ENCODE results near the gene ARHGEF39. TPM values are rescaled to one million over a fixed set of nuclear protein-coding genes. Genes with fewer than 3 reads are reported as not detected.
A peak's percentile ranks its signal among the peaks of the same experiment; 100 is the strongest.
"Not testable (repeated sequence)": the region's sequence is repeated elsewhere in the genome, so short reads cannot be mapped to it uniquely, and the experiment has no call there.

ARHGEF39 gene
- total RNA-seq, 1 experiment from 2014 or later: 8.9 TPM

DNA sequence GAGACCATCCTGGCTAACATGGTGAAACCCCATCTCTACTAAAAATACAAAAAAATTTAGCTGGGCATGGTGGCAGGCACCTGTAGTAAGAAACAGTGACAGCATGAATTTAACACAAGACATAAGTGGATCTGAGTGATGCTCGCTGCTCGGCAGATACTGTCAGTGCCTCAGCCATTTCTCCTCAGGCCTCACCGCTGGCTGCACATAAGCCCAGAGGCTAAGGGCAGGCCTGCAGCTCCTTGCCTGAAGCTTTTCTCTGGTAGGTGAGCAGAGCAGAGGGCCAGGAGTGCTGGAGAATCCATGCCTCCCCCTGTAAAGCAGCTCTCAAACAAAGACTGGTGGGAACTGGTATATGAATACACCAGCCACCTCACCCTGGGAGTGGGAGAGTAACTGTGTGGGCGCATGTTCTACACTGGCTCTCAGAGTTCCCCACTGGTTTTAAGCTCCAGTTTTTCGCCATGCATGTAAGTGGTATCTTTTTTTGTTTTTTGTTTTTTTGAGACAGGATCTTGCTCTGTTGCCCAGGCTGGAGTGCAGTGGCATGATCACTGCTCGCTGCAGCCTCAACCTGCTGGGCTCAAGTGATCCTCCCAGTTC lies 36.5 kb downstream of the ARHGEF39 start:
- DNase-seq (ENCODE audit: low read depth): no peak

GRCh38 chr9:35627575-35627974 lies 37.4 kb downstream of the ARHGEF39 start:
- DNase-seq (ENCODE audit: low read depth): no peak

- no peak for DNase-seq (ENCODE audit: low read depth)
Measured at GRCh38 chr9:35619800-35620158, 45.2 kb downstream of the ARHGEF39 start.

DNA sequence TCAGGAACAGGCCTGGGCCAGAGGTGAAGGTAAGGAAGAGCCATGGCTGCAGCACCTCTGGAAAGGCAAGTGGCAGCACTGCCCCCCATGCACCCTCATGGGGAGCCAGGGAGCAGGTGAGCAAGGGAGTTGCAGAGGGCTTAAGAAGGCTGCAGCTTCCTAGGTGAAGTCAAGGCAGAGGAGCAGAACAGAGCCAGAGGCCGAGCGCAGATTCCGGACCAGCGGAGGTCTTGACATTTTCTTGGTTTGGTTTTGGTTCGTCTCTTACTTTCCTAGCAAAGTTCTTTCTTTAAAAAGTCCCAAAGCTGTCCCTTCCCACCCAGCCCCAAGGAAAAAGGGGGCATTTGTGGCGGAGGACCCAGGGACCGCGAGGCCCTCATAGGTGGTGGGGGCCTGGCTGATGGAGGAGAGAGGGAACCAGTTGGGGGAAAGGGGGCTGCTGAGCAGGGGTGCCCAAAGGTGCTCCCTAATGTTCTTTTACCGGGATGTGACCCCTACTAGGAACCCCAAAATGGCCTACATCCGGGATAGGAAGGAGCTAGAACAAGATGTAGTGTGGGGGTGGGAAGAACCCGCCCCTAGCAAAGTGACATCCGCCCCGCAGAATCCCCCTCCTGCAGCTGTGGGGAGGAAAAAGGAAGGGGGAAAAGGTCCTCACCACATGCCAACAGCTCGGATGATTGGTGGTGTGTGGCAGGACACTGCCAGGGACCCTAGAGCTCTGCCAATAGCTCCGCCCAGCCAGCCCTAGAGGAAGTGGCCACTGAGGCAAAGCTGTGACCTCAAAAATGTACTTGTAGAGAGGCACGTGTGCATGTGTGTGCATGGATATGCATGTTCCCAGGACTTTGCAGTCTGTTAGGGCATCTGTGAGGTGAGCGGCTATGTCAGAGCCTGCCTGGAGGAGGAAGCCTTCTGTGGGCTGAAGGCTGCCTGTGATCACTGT lies 45.9 kb downstream of the ARHGEF39 start:
- peak; percentile 15 for DNase-seq (ENCODE audit: low read depth)

DNA sequence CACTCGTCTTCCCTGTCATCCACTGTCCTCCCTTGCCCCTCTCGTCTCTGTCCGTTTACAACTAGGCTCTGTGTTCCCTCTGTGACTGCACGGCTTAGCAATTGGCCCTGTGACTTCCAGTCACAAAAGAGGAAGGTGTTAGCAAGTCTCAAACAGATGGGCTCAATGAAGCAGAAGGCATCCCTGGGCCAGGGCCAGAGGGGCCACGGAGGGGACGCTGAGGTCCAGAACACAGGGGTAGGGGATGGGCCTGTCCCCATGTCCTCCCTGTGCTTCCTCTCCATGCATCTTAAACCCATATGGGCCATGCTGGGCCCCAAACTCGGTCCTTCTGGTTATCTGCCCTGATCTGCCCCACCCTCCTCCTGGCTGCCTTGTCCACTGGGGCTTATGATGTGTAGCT lies 46.7 kb downstream of the ARHGEF39 start, which contains the start of gene CD72:
CD72 (minus strand) TSS at position 89 of the 403 bp plus-strand sequence. CDS start 110 bp downstream, outside the sequence.
- DNase-seq (ENCODE audit: low read depth): no peak

DNA sequence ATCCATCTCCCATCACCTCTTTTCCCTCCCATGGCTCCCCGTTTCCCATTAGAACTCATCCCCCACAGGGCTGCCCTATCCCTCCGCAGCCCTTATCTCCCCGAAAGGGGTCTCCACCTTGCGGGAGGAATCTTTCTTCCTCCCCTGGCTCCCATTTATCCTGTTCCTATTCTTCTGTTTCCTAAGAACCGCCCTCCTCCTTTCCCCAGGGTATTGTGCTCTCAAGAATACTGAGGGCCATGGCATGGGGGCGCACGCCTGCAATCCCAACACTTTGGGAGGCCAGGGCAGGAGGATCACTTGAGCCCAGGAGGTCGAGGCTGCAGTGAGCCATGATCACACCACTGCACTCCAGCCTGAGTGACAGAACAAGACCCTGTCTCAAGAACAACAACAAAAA lies 47.4 kb downstream of the ARHGEF39 start:
- DNase-seq (ENCODE audit: low read depth): no peak

- no peak for DNase-seq (ENCODE audit: low read depth)
Measured at GRCh38 chr9:35616681-35617459, 48.1 kb downstream of the ARHGEF39 start.

DNA sequence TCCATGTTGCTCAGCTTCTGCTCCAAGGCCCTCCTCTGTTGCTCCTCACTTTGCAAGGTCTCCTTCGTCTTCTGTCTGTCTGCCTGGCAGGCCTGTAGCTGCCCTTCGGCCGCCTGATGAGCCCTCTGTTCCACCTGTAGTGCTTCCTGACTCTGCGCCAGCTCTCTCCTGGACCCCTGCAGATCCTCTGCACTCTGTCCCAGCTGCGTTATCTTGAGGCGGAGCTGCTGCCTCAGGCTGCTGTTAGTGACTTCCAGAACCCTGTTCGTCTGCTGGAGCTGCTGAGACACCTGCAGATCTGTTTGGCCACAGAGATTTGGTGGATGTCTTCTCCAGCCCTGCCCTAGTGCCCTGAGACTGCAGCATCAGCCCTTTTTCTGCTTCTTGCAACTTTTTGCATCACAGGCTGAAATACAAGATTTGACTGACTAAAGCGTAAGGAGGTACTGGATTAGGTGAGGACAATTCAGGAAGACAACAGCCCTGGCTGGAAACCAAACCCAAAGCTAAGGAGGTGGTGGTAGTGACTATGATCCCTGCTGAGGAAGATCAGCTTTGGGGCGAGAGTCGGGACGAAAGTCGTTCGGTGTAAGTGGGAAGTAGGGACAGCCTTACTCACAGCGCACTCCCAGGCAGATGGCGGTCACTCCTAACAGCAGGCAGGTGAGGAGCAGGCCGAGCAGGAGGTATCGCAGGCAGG lies 48.9 kb downstream of the ARHGEF39 start:
- no peak for DNase-seq (ENCODE audit: low read depth)

GRCh38 chr9:35612843-35613242 lies 52.2 kb downstream of the ARHGEF39 start:
- no peak for DNase-seq (ENCODE audit: low read depth)

DNA sequence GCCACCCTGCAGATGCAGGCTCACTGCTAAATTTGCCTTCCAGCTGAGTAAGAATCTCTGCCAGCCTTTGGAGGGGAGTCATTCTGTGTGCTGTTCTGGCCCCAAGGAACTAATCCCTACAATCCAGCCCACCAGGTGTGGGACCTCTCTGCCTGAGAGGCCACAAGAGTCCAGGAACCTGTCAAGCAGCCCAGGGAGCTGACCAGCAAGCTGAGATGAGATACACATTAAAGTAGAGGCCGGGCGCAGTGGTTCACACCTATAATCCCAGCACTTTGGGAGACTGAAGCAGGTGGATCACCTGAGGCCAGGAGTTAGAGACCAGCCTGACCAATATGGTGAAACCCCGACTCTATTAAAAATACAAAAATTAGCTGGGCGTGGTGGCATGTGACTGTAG lies 52.9 kb downstream of the ARHGEF39 start:
- DNase-seq (ENCODE audit: low read depth): not testable (repeated sequence)

- no peak for DNase-seq (ENCODE audit: low read depth)
Measured at GRCh38 chr9:35611230-35611797, 53.7 kb downstream of the ARHGEF39 start.

DNA sequence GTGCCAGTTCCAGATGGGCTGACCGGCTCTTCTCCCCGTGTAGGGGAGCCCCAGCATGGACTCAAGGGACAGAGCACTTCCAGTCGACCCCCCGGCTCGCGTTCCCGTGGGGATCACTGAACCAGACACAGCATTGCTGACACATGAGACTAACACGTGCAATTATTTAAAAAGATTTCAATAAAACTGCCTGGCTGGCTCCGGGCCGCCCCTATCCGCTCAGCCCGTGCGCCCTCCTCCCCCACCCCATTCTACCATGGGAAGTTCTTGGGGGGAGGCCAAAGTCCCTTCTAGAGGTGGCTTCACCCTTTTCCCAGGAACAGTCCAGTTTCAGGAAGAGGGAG lies 55.2 kb downstream of the ARHGEF39 start:
- DNase-seq (ENCODE audit: low read depth): no peak

Small RNA genes within 50 kb of the gene (small RNA-seq; reads per million reads assigned to genes)
- gene RMRP (not detected), gene RN7SL22P (not detected)

Other genes starting within 250 kb of the ARHGEF39 start
- 17.2 and 18.6 TPM in 2 replicates for gene RUSC2, start 175.1 kb downstream of the ARHGEF39 start, total RNA-seq (2014; rRNA removed; shearing (Covaris generic))
- gene TESK1, start 59.9 kb downstream of the ARHGEF39 start, total RNA-seq (2014; rRNA removed; shearing (Covaris generic)): 5.4 and 9.2 TPM in 2 replicates
- gene CD72, start 46.8 kb downstream of the ARHGEF39 start, total RNA-seq (2014; rRNA removed; shearing (Covaris generic)): 0.27 TPM in 1 of 2 replicates, not detected in the other
- gene SIT1, start 14.3 kb downstream of the ARHGEF39 start, total RNA-seq (2014; rRNA removed; shearing (Covaris generic)): not detected in 2 replicates
- 6,816 and 22,210 TPM in 2 replicates for gene RMRP, start 7.2 kb downstream of the ARHGEF39 start, total RNA-seq (2014; rRNA removed; shearing (Covaris generic))
- 9.2 and 9.3 TPM in 2 replicates for gene CCDC107, start 6.9 kb downstream of the ARHGEF39 start, total RNA-seq (2014; rRNA removed; shearing (Covaris generic))
- gene CA9, start 8.7 kb upstream of the ARHGEF39 start, total RNA-seq (2014; rRNA removed; shearing (Covaris generic)): 0.33 and 0.55 TPM in 2 replicates
- 405 and 411 TPM in 2 replicates for gene TPM2, start 24.7 kb upstream of the ARHGEF39 start, total RNA-seq (2014; rRNA removed; shearing (Covaris generic))
- gene TLN1, start 67.0 kb upstream of the ARHGEF39 start, total RNA-seq (2014; rRNA removed; shearing (Covaris generic)): 165 and 198 TPM in 2 replicates
- gene CREB3, start 67.5 kb upstream of the ARHGEF39 start, total RNA-seq (2014; rRNA removed; shearing (Covaris generic)): 42.1 and 44.1 TPM in 2 replicates
- gene GBA2, start 84.0 kb upstream of the ARHGEF39 start, total RNA-seq (2014; rRNA removed; shearing (Covaris generic)): 39.2 and 41.6 TPM in 2 replicates
- 15.8 and 22.1 TPM in 2 replicates for gene RGP1, start 84.1 kb upstream of the ARHGEF39 start, total RNA-seq (2014; rRNA removed; shearing (Covaris generic))
- gene MSMP, start 89.1 kb upstream of the ARHGEF39 start, total RNA-seq (2014; rRNA removed; shearing (Covaris generic)): not detected in 2 replicates
- gene NPR2, start 126.4 kb upstream of the ARHGEF39 start, total RNA-seq (2014; rRNA removed; shearing (Covaris generic)): 6.9 and 8.6 TPM in 2 replicates
- gene SPAG8, start 147.1 kb upstream of the ARHGEF39 start, total RNA-seq (2014; rRNA removed; shearing (Covaris generic)): 0.26 and 1.0 TPM in 2 replicates
- 72.7 and 81.8 TPM in 2 replicates for gene HINT2, start 149.8 kb upstream of the ARHGEF39 start, total RNA-seq (2014; rRNA removed; shearing (Covaris generic))
- not detected in 2 replicates for gene FAM221B, start 163.5 kb upstream of the ARHGEF39 start, total RNA-seq (2014; rRNA removed; shearing (Covaris generic))
- 0.20 and 0.95 TPM in 2 replicates for gene TMEM8B, start 164.0 kb upstream of the ARHGEF39 start, total RNA-seq (2014; rRNA removed; shearing (Covaris generic))
- not detected in 2 replicates for gene OR13J1, start 205.2 kb upstream of the ARHGEF39 start, total RNA-seq (2014; rRNA removed; shearing (Covaris generic))
- gene HRCT1, start 241.0 kb upstream of the ARHGEF39 start, total RNA-seq (2014; rRNA removed; shearing (Covaris generic)): 2.4 and 3.2 TPM in 2 replicates
- 0.05 and 0.23 TPM in 2 replicates for gene SPAAR, start 244.3 kb upstream of the ARHGEF39 start, total RNA-seq (2014; rRNA removed; shearing (Covaris generic))

All from HT1080 (cell line).